Amniotic epithelial cell (primary cell): Measurements from ENCODE around the gene ZNF365.
"Not testable (repeated sequence)": the region's sequence is repeated elsewhere in the genome, so short reads cannot be mapped to it uniquely, and the experiment has no call there.

Experiments
- DNase-seq: peaks from one replicate; pipeline ENCODE4 v3.0.0-alpha.2; 2010; ENCODE audit warnings: low read depth

Gene ZNF365

GRCh38 chr10:62377026-62377415, 2.9 kb downstream of the ZNF365 start:
- DNase-seq, result no peak

DNA sequence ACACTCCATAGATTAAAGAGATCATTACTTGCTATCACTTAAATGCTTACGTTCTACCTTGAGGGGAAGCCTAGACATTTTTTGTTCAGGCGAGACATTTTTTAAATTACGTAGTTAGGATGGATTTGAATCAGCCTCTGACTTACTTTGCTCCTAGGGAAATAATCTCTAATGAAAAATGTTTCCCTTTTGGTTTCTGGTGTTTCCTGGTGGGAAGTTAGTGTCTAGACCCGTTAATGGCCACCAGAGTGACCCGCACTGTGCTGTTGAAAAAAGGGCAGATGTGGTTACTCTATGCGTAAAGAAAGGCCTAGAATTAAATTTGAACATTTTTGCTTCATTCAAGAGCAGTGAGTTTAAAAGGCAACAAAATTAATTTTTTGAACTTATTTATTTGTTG, 3.8 kb downstream of the ZNF365 start:
- no peak for DNase-seq

GRCh38 chr10:62378877-62379276, 4.7 kb downstream of the ZNF365 start:
- not testable (repeated sequence) for DNase-seq

DNA sequence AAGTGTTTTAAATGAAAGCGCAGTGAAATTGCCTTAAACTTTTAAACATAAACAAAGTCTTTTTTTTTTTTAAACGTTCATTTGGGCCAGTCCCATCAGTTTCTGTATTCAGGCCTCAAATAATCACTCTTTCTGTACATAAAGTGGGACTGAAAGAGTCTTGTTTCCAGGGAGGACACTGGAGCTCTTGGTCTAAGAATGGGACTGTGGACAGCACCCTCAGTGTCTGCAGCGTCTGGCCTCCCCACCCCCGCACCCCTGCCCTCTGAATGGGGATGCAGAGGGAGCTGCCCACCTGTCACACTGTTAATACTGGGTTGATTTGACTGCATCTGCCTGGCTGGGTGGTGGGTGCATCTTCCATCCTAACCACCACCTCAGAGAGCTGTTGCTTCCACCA, 5.2 kb downstream of the ZNF365 start:
- DNase-seq, result no peak

- peak; percentile 40 for DNase-seq
These were observed 5.8 kb downstream of the ZNF365 start for GRCh38 chr10:62380016-62380415.

GRCh38 chr10:62381385-62382102, 7.4 kb downstream of the ZNF365 start:
- no peak for DNase-seq

GRCh38 chr10:62382831-62383230, 8.7 kb downstream of the ZNF365 start:
- DNase-seq, result no peak

DNA sequence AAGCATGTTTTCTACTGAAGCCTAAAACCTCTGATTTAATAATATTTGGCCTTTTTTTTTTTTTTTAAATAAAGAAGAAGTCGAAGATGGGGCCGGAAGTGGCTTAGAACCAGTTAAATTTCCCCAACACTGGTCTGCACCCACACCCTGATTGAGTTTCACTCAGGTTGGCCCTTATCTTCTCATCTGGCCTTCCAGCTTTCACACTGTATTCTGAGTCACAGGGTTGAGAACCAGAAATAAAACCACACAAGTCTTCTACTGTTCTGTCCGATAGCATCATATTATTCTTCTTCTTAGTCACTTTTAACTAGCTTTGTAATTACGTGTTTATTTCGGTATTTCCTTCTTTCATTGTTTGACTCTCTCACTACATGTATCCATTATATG, 9.9 kb downstream of the ZNF365 start:
- DNase-seq, result peak; percentile 74

DNA sequence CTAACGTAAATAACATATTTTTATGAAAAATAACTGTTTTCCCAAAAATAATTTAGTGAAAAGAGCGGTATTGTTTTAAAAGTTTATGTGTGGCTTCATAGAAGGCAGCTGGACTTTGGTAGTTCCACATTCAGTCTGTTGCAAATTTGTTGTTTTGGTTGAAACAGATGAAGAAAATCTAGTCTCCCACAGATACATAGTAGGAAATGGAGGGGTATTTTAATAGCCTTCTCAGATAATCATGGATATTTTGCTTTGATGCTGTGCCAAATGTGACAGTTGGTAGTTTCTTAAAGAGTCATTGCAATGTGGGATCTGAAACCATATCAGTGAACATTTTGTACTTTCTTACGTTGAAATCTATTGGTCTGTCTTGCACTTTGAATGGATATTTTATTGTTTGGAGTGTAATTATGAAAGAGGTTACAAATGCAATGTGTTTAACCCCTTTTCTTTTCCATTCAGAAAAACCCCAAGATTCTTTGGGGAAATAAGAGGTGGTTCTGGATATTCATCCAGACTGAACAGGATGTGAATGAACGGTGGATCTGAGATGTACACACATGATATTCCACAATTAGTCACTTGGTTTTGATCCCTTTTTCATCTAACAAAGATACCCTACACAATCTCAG, 10.4 kb downstream of the ZNF365 start:
- no peak for DNase-seq

- no peak for DNase-seq
These were observed 12.5 kb downstream of the ZNF365 start for GRCh38 chr10:62386356-62387320.

- no peak for DNase-seq
These were observed 14.2 kb downstream of the ZNF365 start for GRCh38 chr10:62388328-62388727.

- DNase-seq, result no peak
These were observed 16.5 kb downstream of the ZNF365 start for GRCh38 chr10:62390497-62391176.

DNA sequence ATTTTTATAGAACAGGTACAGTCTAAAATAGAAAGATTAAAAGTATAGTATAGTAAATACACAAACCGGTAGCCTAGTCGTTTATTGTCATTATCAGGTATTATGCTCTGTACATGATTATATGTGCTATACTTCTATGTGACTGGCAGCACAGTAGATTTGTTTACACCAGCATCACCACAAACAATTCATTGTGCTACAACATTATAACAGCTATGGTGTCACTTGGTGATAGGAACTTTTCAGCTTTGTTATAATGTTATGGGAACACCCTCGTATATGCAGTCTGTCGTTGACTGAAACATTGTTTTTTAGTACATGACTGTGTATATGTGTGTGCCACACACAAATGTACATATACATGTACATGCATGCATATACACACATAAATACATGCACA, 19.1 kb downstream of the ZNF365 start:
- no peak for DNase-seq

GRCh38 chr10:62394556-62395018, 20.4 kb downstream of the ZNF365 start:
- DNase-seq, result no peak

DNA sequence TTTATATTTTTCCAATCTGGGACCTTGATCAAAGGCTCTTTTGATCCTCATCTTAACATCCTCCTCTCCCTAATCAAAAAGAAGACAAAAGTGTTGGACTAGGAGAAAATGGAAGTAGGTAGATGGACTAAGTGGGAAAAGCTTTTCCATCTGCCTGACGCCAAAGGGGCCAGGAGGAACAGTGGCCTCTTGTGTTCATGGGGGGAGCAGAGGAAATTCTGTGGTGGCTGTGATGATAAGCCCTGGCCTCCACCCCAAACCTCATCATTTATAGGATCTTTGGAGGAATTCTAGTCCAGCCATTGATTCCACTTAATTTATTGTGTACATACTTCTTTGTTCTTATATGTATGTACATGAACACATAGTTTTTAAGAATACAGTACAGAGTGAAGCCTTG, 21.7 kb downstream of the ZNF365 start:
- DNase-seq, result no peak

DNA sequence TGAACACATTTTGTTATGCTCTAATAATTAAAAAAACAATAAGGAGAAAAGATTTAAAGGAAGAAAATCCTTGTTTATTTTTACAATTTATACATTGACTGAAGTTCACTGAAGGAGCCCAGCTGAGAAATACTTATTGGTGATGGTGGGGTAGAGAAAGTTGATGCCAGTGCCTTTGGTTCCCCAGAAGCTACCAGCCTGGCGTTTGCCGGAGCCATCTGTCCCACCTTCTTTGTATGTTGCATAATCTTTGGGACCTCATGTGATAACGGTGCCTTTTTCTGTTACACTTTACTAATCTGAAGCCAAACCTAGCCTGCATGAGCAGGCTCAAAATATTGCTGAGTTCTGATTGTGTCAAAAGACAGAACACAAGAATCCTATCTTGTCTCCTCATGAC, 22.7 kb downstream of the ZNF365 start:
- DNase-seq, result no peak

- DNase-seq, result peak; percentile 80
These were observed 25.0 kb downstream of the ZNF365 start for GRCh38 chr10:62399211-62399610.

- no peak for DNase-seq
These were observed 28.3 kb downstream of the ZNF365 start for GRCh38 chr10:62402508-62402907.

DNA sequence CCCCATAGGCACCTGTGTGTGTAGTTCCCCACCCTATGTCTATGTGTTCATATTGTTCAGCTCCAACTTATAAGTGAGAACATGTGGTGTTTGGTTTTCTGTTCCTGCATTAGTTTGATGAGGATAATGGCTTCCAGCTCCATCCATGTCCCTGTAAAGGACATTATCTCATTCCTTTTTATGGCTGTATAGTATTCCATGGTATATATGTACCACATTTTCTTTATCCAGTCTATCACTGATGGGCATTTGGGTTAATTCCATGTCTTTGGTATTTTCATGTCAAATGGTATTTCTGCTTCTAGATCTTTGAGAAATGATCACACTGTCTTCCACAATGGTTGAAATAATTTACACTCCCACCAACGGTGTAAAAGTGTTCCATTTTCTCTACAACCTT, 36.4 kb downstream of the ZNF365 start:
- not testable (repeated sequence) for DNase-seq

DNA sequence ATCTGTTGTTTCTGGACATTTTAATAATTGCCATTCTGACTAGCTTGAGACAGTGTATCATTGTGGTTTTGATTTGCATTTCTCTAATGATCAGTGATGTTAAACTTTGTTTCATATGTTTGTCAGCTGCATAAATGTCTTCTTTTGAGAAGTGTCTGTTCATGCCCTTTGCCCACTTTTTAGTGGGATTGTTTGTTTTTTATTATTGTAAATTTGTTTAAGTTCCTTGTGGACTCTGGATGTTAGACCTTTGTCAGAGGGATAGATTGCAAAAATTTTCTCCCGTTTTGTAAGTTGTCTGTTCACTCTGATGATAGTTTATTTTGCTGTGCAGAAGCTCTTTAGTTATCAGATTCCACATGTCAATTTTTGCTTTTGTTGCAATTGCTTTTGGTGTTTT, 36.8 kb downstream of the ZNF365 start:
- DNase-seq, result not testable (repeated sequence)

- no peak for DNase-seq
These were observed 38.9 kb downstream of the ZNF365 start for GRCh38 chr10:62413048-62413447.

DNA sequence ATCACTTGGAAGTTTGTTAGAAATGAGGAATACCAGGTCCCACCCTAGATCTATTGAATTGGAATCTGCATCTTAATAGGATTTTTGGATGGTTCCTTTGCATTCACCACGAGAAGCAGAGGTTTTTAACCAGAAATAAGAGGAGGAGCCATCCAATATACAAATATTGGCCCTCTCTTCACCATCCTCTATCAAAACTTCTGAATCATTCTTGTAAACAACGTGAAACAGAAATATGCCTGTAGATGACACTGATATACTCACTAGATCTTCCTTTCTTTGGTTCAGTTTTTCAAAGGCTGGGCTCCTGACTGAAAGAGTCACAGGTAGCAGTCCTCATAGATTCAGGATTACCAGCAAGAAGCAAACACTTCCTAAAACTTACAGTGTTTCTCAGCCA, 39.5 kb downstream of the ZNF365 start:
- no peak for DNase-seq
